T-helper 2 cell treated with Interferon-gamma antibody and Interleukin-4, amounts not matched to agents 5 μg/mL and 100 μg/mL, for 36 hours (primary cell): ENCODE results near the gene PPP1R7.
"Not testable (repeated sequence)": the region's sequence is repeated elsewhere in the genome, so short reads cannot be mapped to it uniquely, and the experiment has no call there.

Experiments used
- DNase-seq: peaks from one replicate; pipeline ENCODE4 v3.0.0; 2021; ENCODE audit warnings: low spot score
- H3K27ac Mint-ChIP-seq: one replicate; pipeline ENCODE4 v1.8.0; 2021; ENCODE audit warnings: mild to moderate bottlenecking, mixed read lengths
- H3K27me3 Mint-ChIP-seq: one replicate; pipeline ENCODE4 v1.8.0; 2021; ENCODE audit warnings: low read depth, mixed read lengths
- H3K36me3 Mint-ChIP-seq: one replicate; pipeline ENCODE4 v1.8.0; 2021; ENCODE audit warnings: low read depth, mixed read lengths
- H3K4me1 Mint-ChIP-seq: one replicate; pipeline ENCODE4 v1.8.0; 2021; ENCODE audit warnings: low read depth, mixed read lengths
- H3K4me3 Mint-ChIP-seq: one replicate; pipeline ENCODE4 v1.8.0; 2022; ENCODE audit warnings: mild to moderate bottlenecking, moderate library complexity, mixed read lengths
- H3K9me3 Mint-ChIP-seq: one replicate; pipeline ENCODE4 v1.8.0; 2021; ENCODE audit warnings: mixed read lengths

Gene PPP1R7

DNA sequence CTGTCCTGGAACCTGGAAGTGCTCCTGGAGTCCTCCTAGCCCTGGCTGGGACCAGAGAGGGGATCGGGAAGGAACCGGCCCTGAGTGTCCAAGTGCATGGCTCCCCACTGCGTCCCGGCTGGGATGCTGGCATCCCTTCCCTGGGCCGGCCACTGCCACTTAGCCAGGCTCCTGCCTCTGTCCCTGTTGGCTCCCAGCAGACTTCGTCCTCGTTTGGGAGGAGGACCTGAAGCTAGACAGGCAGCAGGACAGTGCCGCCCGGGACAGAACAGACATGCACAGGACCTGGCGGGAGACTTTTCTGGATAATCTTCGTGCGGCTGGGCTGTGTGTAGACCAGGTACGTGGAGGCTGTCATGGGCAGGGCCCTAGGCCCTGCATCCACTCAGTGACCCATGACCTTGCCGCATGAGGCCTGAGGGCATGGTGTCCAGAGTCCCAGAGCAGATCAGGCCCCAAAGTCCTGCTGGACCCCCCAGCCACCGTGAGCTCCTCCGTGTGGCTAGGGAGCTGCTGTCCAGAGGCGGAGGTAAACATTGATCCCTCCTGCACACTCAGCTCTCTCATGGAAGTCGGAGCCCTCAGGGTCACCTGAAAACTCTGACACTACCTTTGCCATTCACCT, 45.4 kb downstream of the PPP1R7 start:
- H3K4me1 Mint-ChIP-seq = no peaks in the 10 kb centered on the region
- H3K27me3 Mint-ChIP-seq = no peaks in the 10 kb centered on the region
- no peak for DNase-seq
- H3K27ac Mint-ChIP-seq = no peak overlapping the region
- no peaks in the 10 kb centered on the region for H3K36me3 Mint-ChIP-seq
- no peak overlapping the region for H3K4me3 Mint-ChIP-seq
- H3K9me3 Mint-ChIP-seq = no peaks in the 10 kb centered on the region

DNA sequence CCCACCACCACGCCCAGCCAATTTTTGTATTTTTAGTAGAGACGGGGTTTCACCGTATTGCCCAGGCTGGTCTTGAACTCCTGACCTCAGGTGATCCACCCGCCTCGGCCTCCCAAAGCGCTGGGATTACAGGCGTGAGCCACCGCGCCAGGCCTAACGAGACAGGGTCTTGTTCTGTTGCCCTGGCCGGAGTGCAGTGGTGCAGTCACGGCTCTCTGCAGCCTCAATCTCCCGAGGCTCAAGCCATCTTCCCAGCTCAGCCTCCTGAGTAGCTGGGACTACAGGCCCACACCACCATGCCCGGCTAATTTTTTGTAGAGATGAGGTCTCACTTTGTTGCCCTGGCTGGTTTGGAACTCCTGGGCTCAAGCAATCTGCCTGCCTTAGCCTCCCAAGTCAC, 47.0 kb downstream of the PPP1R7 start:
- not testable (repeated sequence) for H3K27ac Mint-ChIP-seq, DNase-seq, H3K27me3 Mint-ChIP-seq, H3K36me3 Mint-ChIP-seq, H3K4me3 Mint-ChIP-seq, H3K4me1 Mint-ChIP-seq, H3K9me3 Mint-ChIP-seq

DNA sequence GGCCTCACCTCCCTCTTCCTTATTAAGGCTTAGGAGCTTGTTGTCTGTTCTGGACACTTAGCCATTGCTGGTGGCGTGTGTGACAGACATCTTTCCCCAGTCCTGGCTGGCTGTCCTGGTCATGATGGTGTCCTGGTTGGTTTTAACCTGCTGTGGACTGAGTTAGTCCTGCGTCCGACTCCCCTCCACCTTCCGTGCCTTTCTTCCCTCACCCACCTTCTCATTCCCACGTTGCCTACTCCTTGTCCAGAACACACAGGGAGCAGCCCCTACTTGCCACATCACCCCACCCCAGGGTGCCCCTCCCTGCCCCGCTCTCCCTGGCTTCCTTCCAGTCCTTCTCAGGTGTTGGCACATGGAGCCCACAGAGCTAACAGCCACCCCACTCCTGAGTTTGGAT, 47.7 kb downstream of the PPP1R7 start:
- H3K4me1 Mint-ChIP-seq = no peaks in the 10 kb centered on the region
- no peak for DNase-seq
- H3K4me3 Mint-ChIP-seq = no peak overlapping the region
- no peaks in the 10 kb centered on the region for H3K36me3 Mint-ChIP-seq
- no peaks in the 10 kb centered on the region for H3K27me3 Mint-ChIP-seq
- H3K27ac Mint-ChIP-seq = no peak overlapping the region
- no peaks in the 10 kb centered on the region for H3K9me3 Mint-ChIP-seq

DNA sequence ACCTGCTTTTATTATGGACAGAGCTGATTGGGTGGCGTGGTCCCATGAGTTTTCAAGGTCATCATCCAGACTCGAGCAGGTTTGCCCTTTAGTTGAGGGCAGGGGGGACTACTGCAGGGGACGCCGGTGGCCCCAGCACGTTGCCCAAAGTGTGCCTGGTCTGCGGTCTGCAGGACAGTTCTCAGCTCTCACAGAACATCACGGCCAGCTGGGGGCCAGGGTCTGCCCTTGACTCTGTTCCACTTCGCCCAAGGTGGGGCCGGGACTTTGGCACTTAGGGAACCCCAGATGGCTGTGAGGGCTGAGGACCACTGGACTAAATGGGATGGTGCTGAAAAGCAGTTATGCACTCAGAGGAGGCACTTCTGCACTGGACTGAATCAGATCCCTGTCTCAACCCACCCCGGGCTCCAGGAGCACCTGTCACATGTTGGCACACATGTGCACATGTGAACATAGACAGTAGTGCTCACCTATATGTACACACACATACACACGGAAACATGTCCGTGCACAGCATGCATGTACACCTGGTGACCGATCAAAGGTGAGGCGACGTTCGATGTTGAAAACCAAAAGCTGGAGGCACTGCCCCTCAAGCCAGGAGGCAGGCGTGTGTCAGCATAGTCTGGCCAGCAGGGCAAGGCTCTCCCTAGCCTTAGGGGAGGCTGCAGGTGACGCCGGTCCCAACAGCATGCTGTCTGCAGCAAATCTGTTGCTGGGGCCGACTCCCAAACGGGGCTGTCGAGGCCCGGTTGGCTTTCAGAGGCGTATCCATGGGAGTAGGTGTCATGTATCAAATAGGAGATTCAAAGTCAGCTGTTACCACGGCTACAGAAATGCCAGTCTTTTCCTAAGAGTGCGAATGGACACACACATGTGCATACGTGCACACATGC, 48.4 kb downstream of the PPP1R7 start:
- Mint-ChIP-seq H3K27ac (no peak overlapping the region), H3K27me3 (no peaks in the 10 kb centered on the region), H3K4me1 (no peaks in the 10 kb centered on the region), H3K4me3 (no peak overlapping the region), H3K36me3 (no peaks in the 10 kb centered on the region), H3K9me3 (no peaks in the 10 kb centered on the region)
- no peak for DNase-seq

DNA sequence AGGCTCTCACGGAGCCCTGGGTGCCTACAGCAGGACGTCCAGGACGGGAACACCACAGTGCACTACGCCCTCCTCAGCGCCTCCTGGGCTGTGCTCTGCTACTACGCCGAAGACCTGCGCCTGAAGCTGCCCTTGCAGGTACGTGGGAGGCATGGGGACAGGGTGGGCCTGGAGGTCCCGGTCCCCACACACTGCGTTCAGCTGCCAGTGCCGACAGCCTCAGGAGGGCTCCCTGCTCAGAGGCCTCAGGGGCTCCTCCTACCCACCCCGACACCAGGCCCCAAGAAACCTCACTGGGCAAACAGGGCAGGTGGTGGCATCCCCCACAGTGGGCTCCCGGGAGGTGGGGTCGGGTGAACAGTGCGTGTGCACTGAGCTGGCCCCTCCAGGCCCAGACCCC, 49.0 kb downstream of the PPP1R7 start:
- H3K9me3 Mint-ChIP-seq = no peaks in the 10 kb centered on the region

DNA sequence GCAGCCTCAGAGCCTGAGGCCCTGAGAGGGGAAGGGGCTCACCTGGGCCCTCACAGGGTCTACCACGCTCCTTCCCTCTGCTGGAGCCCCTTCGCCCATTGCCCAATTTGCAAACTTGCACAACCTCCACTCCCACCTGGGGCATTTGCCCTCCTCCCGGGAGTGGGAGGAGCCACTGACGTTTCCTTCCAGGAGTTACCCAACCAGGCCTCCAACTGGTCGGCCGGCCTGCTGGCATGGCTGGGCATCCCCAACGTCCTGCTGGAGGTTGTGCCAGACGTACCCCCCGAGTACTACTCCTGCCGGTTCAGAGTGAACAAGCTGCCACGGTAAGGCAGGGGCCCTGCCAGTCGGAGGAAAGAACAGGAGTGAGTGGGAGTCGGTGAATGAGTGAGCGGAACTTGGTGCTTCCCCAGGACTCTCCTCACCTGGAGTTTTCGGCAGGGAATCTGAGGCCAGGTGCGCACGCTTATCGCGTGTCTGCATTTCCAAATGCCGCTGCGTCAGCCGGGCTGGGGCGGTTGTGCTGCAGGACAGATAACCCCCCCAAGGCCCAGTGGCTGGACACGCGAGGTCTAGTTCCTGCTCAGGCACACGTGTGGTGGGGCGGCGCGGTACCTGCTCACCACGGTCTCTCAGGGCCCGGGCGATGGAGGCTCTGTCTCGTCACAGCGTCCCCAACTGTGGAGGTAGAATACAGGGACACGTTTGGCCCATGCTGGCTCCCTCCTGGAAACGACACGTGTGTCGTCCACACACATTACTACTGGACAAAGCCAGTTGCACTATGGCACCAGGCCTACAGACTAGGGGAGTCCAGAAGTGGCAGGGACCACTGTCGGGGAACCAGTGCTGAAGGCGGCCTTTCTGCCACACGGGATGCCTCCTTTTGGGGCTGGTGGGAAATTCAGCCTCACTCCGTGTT, 49.9 kb downstream of the PPP1R7 start:
- H3K36me3 Mint-ChIP-seq = no peaks in the 10 kb centered on the region
- H3K9me3 Mint-ChIP-seq = no peaks in the 10 kb centered on the region
- no peaks in the 10 kb centered on the region for H3K4me1 Mint-ChIP-seq
- no peak for DNase-seq
- H3K27ac Mint-ChIP-seq = no peak overlapping the region
- H3K27me3 Mint-ChIP-seq = no peaks in the 10 kb centered on the region
- H3K4me3 Mint-ChIP-seq = no peak overlapping the region

More for the DNA sequence above, 49.0 kb downstream of the PPP1R7 start:
- H3K36me3 Mint-ChIP-seq = no peaks in the 10 kb centered on the region
- no peaks in the 10 kb centered on the region for H3K4me1 Mint-ChIP-seq
- no peak overlapping the region for H3K27ac Mint-ChIP-seq
- DNase-seq = no peak
- H3K27me3 Mint-ChIP-seq = no peaks in the 10 kb centered on the region
- H3K4me3 Mint-ChIP-seq = no peak overlapping the region

DNA sequence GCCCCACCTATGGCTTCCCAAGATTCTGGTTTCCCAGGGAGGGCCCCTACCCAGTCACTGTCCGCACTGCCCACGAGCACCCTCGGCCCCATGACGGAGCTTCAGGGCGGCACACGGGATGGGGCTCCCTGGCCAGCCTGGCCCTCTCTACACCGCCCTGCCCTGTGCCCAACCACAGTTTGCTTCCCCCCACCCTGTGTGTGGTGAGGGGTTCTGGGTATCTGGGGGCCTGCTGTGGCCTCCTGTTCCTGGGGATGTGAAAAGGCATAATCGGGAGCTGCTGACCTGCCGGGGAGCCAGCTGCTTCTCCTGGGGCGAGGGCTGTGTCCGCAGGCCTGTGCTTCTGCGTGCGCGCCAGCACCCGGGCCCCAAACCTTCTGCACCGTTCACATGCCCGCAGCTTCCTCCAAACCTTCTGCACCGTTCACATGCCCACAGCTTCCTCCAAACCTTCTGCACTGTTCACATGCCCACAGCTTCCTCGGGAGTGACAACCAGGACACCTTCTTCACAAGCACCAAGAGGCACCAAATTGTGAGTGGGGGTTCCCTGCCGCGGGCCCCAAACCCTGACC, 50.6 kb downstream of the PPP1R7 start:
- H3K36me3 Mint-ChIP-seq = no peaks in the 10 kb centered on the region
- no peak for DNase-seq
- H3K27ac Mint-ChIP-seq = no peak overlapping the region
- H3K4me3 Mint-ChIP-seq = no peak overlapping the region
- H3K4me1 Mint-ChIP-seq = no peaks in the 10 kb centered on the region
- no peaks in the 10 kb centered on the region for H3K27me3 Mint-ChIP-seq
- no peaks in the 10 kb centered on the region for H3K9me3 Mint-ChIP-seq

DNA sequence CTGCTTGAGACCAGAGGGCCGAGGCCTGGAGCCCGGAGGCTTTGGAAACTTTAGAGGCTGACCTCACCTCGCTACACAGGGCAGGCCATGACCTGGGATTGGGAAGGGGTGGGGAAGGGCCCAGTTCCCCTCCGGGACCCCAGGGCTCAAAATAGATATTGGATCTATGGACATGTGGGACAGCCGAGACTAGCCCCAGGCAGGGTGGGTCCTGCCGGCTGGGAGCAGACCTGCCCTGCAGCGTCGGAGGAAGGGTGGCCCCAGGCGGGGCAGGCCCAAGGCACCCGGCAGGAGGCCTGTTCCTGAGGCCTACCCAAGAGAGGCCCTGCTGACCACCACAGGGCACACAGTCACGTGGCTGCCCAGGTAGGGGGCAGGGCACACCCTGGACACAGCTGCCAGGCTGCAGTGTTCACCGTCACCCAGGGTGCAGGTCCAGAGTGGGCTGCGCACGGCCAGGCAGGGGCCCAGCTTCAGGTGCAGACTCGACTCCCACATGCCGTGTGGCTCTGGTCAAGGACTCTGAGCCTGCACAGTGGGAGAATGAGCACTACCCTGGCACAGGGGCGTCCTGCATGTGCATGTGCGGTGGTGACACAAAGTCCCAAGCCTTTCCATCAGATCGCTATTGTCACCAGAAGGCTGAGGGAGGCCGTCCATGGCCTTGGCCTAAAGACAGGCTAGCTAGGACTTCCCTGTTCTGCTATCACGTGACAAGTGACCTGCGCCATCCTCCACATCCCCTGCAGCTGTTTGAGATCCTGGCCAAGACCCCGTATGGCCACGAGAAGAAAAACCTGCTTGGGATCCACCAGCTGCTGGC, 51.4 kb downstream of the PPP1R7 start:
- no peak overlapping the region for H3K27ac Mint-ChIP-seq
- H3K4me3 Mint-ChIP-seq = no peak overlapping the region
- H3K9me3 Mint-ChIP-seq = no peaks in the 10 kb centered on the region
- no peaks in the 10 kb centered on the region for H3K4me1 Mint-ChIP-seq
- H3K27me3 Mint-ChIP-seq = no peaks in the 10 kb centered on the region
- no peak for DNase-seq
- no peaks in the 10 kb centered on the region for H3K36me3 Mint-ChIP-seq

DNA sequence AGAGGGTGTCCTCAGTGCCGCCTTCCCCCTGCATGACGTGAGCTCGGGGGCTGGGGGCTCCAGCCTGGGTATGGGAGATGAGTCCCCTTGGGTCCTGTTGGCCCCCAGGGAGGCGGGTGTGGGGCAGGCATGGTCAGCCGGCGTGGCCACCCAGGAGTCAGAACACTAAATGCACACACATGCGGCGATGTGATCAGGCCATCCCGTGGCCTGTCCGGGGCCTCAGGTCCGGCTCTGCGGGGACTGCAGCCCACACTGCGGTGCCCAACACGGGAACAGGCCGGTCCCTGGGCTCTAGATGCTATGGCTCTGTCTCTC, 52.0 kb downstream of the PPP1R7 start:
- no peak for DNase-seq
- H3K27me3 Mint-ChIP-seq = no peaks in the 10 kb centered on the region

DNA sequence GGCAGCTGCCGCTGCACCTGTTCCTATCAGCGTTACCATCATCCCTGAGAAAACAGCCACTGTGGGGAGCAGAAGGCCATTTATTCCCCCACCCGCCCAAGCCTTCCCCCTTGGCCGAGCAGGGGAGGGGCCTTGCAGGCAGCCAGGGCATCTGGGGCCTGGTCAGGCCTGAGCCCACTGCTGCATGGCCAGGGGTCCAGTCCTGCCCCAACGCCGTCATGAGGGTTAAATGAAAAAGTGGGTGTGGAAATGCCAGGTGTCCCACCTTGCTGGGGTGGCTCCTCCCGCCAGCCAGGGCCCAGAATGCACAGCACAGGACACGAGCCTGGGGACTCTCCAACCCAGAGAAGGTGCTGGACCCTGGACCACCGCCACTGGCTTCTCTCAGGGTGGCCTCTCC, 52.4 kb downstream of the PPP1R7 start:
- H3K36me3 Mint-ChIP-seq = no peaks in the 10 kb centered on the region
- H3K27me3 Mint-ChIP-seq = no peaks in the 10 kb centered on the region
- H3K9me3 Mint-ChIP-seq = no peaks in the 10 kb centered on the region
- no peak for DNase-seq
- H3K27ac Mint-ChIP-seq = no peak overlapping the region
- no peaks in the 10 kb centered on the region for H3K4me1 Mint-ChIP-seq
- no peak overlapping the region for H3K4me3 Mint-ChIP-seq

More for the DNA sequence above, 52.0 kb downstream of the PPP1R7 start:
- H3K36me3 Mint-ChIP-seq = no peaks in the 10 kb centered on the region
- H3K27ac Mint-ChIP-seq = no peak overlapping the region
- H3K9me3 Mint-ChIP-seq = no peaks in the 10 kb centered on the region
- H3K4me3 Mint-ChIP-seq = no peak overlapping the region
- H3K4me1 Mint-ChIP-seq = no peaks in the 10 kb centered on the region

DNA sequence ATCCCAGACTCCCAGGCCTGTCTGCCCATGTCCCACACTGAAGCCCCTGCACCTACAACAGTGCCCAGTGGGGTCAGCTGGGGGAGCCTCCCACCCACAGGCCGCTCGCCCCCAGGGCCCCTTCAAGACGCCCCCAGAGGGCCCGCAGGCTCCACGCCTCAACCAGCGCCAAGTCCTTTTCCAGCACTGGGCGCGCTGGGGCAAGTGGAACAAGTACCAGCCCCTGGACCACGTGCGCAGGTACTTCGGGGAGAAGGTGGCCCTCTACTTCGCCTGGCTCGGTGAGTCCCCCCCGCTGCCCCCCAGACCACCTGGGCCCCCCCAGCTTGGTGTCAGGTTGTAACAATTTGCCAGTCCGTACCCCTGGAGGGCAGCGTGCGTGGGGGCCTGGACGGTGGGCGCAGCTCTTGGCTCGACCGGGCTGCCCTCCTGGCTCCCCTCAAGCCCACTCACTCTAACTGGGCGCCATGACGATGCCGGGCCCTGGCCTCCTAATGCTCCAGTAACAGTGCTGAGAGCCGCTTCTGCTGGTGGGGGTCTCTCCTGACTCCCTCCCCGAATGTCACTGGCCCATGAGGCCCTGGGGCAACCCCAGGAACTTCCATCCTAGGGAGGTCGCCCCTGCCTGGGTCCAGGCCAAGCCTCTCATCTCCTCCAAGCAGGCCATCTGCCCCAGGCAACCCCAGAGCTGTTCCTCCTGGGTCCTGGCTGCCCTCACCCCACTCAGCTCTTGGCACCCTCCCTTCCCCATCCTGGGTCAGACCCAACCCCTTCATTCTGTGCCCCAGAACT, 53.1 kb downstream of the PPP1R7 start:
- H3K27me3 Mint-ChIP-seq = no peaks in the 10 kb centered on the region
- DNase-seq = no peak
- H3K4me1 Mint-ChIP-seq = no peaks in the 10 kb centered on the region
- no peak overlapping the region for H3K27ac Mint-ChIP-seq
- H3K4me3 Mint-ChIP-seq = no peak overlapping the region
- no peaks in the 10 kb centered on the region for H3K36me3 Mint-ChIP-seq
- H3K9me3 Mint-ChIP-seq = no peaks in the 10 kb centered on the region

DNA sequence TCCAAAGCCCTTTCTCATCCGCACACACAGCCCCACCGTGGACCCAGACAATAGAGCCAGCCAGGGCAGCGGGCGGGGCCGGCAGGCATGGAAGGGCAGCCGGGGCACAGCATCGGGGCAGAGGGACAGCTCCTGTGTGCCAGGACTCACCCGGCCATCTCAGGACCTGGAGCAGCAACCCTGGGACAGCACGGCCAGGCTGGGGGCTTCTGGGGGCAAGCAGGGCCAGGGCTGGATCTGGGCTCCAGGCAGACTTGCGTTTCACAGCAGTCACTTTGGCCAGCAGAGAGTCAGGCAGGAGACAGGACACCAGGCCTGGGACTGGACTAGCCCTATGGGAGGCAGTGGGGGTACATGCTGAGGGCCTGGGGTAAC, 53.7 kb downstream of the PPP1R7 start:
- H3K9me3 Mint-ChIP-seq = no peaks in the 10 kb centered on the region
- H3K4me1 Mint-ChIP-seq = no peaks in the 10 kb centered on the region
- H3K27ac Mint-ChIP-seq = no peak overlapping the region

DNA sequence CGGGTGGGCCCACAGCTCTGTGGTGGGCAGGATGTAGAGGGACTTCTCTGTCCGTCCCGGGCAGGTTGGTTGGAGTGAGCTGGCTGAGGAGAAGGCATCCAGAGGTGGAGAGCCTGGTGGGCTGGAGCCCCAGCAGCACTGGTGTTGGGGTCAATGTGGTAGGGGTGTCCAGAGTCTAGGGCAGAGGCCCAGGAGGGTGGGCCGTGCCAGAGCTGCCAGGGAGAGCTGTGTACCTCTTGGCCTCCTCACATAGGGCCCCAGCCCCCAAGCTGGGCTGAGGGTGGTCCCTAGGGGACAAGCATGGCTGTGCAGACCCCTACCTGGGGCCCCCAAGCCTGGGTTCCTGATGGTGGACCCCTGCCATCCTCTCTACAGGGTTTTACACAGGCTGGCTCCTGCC, 54.2 kb downstream of the PPP1R7 start:
- Mint-ChIP-seq H3K4me1 (no peaks in the 10 kb centered on the region), H3K27ac (no peak overlapping the region), H3K36me3 (no peaks in the 10 kb centered on the region), H3K4me3 (no peak overlapping the region), H3K9me3 (no peaks in the 10 kb centered on the region), H3K27me3 (no peaks in the 10 kb centered on the region)
- DNase-seq = no peak

More for the DNA sequence above, 53.7 kb downstream of the PPP1R7 start:
- Mint-ChIP-seq H3K4me3 (no peak overlapping the region), H3K36me3 (no peaks in the 10 kb centered on the region), H3K27me3 (no peaks in the 10 kb centered on the region)
- no peak for DNase-seq
